GM18951 (cell line): ENCODE measurements around the gene OR1G1.
"Not testable (repeated sequence)": the region's sequence is repeated elsewhere in the genome, so short reads cannot be mapped to it uniquely, and the experiment has no call there.

Source experiments
- POLR2A ChIP-seq: IDR thresholded peaks from 4 replicates; pipeline ENCODE4 v1.6.1; 2011; ENCODE audit warnings: mild to moderate bottlenecking; ENCODE audit not compliant: insufficient read length, insufficient read depth; ENCODE audit errors: extremely low read depth
- in situ Hi-C: fragments of 300-500 bp; cut with MboI; formaldehyde crosslinking; loops from one replicate; pipeline ENCODE4 v1.12.0; 2022; ENCODE audit warnings: low sequenced_read_pairs, mixed read lengths, inconsistent platforms; ENCODE audit not compliant: unreplicated experiment

OR1G1 gene

DNA sequence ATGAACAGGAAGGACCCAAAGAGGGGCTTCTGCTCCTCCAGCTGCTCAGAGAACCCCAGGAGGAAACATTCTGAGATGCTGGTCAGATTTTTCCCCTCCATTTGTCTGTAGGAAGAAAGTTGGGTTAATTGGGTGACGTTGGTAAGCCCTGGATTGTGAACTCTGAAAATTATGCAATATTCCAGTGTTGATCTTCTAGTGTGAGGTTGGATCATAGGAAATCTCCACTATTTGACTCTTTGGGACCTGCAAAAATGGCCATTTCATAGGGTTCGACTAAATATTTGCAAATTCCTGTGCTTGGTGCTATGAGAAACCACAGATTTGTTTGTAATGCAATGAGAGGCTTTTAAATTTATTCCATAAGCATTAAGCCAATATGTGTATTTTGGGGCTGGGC is at the start of gene OR1G1:
TSS of gene OR1G1 (minus strand) at position 101 of the 400 bp plus-strand sequence. CDS start at position 101, 0 bp downstream.
- in situ Hi-C loops: no loop called here

DNA sequence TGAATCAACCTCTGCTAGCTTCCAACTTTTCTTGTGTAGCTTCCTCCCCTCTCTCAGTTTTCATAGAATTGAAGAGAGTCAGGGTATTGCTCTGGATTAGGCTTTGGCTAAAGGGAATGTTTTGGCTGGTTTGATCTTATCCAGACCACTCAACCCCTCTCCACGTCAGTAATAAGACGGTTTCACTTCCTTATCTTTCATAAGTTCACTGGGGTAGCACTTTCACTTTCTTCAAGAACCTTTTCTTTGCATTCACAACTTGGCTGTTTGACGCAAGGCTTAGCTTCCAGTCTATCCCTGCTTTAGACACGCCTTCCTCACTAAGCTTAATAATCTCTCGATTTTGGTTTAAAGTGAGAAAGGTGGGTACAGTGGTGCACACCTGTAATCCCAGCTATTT is 40.2 kb upstream of the OR1G1 start:
- in situ Hi-C loops: no loop called here
- no peak for TF ChIP-seq POLR2A

More for the DNA sequence above, at the start of gene OR1G1:
- no peak for TF ChIP-seq POLR2A

DNA sequence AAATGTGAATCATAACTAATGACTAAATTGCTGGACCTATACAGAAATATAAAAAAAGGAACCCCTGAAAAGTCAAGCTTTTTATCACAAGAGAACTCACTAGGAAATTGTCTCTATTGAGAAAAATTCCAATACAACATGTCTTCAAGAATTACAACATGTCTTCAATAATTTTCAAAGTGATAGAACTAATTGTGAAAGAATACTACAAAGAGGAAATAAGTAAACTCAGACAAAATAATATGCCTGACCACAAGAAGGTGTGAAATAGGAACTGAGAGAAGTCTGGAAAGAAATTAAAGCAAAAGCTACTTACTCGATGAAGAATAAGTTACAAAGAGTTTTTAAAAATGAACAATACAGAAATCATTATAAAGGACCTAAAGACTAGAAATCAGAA is 29.9 kb upstream of the OR1G1 start:
- in situ Hi-C loops: no loop called here
- TF ChIP-seq POLR2A: no peak

DNA sequence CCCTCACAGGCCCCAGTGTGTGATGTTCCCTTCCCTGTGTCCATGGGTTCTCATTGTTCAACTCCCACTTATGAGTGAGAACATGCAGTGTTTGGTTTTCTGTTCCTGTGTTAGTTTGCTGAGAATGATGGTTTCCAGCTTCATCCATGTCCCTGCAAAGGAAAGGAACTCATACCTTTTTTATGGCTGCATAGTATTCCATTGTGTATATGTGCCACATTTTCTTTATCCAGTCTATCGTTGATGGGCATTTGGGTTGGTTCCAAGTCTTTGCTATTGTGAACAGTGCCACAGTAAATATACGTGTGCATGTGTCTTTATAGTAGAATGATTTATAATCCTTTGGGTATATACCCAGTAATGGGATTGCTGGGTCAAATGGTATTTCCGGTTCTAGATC is 10.1 kb upstream of the OR1G1 start:
- in situ Hi-C loops: not testable (repeated sequence)

DNA sequence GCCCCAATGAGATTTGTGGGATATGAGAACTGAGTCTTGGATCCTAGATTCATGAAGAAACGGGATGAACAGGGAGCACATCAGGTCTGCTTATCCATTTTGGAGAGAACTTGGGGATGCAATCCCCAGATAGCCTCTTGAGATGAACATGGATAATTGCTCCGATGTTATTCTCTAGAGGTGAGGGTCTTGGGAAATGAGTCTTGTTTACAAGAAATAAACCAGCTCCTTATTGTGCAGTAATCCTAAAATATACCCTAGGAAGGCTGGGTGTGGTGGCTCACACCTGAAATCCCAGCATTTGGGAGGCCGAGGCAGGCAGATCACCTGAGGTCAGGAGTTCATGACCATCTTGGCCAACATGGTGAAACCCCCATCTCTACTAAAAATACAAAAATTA is 23.0 kb downstream of the OR1G1 start, which contains the start of gene OR1D2:
TSS of gene OR1D2 (minus strand) at position 101 of the 400 bp plus-strand sequence. CDS start 11,426 bp downstream, outside the sequence.
- TF ChIP-seq POLR2A: no peak
- in situ Hi-C loops: no loop called here
